ENCODE results near the gene SLC10A2. TPM values are rescaled to one million over a fixed set of nuclear protein-coding genes. Genes with fewer than 3 reads are reported as not detected.

Gene SLC10A2
- total RNA-seq, 4 donors from 2014 or later, result 0.13 to 0.16 TPM; not detected in 2

- no peak overlapping the region for H3K27ac ChIP-seq
- H3K9me3 ChIP-seq, result no peaks in the 10 kb centered on the region
- H3K36me3 ChIP-seq, result no peaks in the 10 kb centered on the region
- no peak overlapping the region for H3K4me3 ChIP-seq
- TF ChIP-seq, protein P1, sequence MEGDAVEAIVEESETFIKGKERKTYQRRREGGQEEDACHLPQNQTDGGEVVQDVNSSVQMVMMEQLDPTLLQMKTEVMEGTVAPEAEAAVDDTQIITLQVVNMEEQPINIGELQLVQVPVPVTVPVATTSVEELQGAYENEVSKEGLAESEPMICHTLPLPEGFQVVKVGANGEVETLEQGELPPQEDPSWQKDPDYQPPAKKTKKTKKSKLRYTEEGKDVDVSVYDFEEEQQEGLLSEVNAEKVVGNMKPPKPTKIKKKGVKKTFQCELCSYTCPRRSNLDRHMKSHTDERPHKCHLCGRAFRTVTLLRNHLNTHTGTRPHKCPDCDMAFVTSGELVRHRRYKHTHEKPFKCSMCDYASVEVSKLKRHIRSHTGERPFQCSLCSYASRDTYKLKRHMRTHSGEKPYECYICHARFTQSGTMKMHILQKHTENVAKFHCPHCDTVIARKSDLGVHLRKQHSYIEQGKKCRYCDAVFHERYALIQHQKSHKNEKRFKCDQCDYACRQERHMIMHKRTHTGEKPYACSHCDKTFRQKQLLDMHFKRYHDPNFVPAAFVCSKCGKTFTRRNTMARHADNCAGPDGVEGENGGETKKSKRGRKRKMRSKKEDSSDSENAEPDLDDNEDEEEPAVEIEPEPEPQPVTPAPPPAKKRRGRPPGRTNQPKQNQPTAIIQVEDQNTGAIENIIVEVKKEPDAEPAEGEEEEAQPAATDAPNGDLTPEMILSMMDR (IDR thresholded peaks at IDR 0.05), result no peak
- TF ChIP-seq POLR2AphosphoS5 (IDR thresholded peaks at IDR 0.05) (no peak), EP300 (IDR thresholded peaks at IDR 0.05) (no peak), POLR2A (IDR thresholded peaks at IDR 0.05) (no peak)
- DNase-seq (ENCODE audit: low spot score in 2 of 2), result no peak
- 45% methylated on average over 2 of the region's 2 CpGs for WGBS
- no peaks in the 10 kb centered on the region for H3K4me1 ChIP-seq
- no peaks in the 10 kb centered on the region for H3K27me3 ChIP-seq
These were observed 47.7 kb downstream of the SLC10A2 start for GRCh38 chr13:103018556-103018955.

GRCh38 chr13:103012646-103013045 is 53.6 kb downstream of the SLC10A2 start:
- no peaks in the 10 kb centered on the region for H3K9me3 ChIP-seq
- H3K36me3 ChIP-seq, result no peaks in the 10 kb centered on the region
- WGBS, result 94% methylated on average over 3 of the region's 3 CpGs
- H3K27ac ChIP-seq, result no peak overlapping the region
- H3K27me3 ChIP-seq, result no peaks in the 10 kb centered on the region
- TF ChIP-seq POLR2A (IDR thresholded peaks at IDR 0.05) (no peak), EP300 (IDR thresholded peaks at IDR 0.05) (no peak), POLR2AphosphoS5 (IDR thresholded peaks at IDR 0.05) (no peak)
- TF ChIP-seq, protein P1 (IDR thresholded peaks at IDR 0.05), result no peak
- H3K4me3 ChIP-seq, result no peak overlapping the region
- no peaks in the 10 kb centered on the region for H3K4me1 ChIP-seq
- DNase-seq (ENCODE audit: low spot score in 2 of 2), result no peak

- WGBS, result 67% methylated on average over 1 of the region's 1 CpG
- TF ChIP-seq POLR2AphosphoS5 (IDR thresholded peaks at IDR 0.05), result no peak
- TF ChIP-seq POLR2A (IDR thresholded peaks at IDR 0.05), result no peak
- TF ChIP-seq EP300 (IDR thresholded peaks at IDR 0.05), result no peak
- TF ChIP-seq, protein P1 (IDR thresholded peaks at IDR 0.05), result no peak
- H3K36me3 ChIP-seq, result no peaks in the 10 kb centered on the region
- H3K27me3 ChIP-seq, result no peaks in the 10 kb centered on the region
- no peak overlapping the region for H3K4me3 ChIP-seq
- no peak for DNase-seq (ENCODE audit: low spot score in 2 of 2)
- no peaks in the 10 kb centered on the region for H3K4me1 ChIP-seq
- no peaks in the 10 kb centered on the region for H3K9me3 ChIP-seq
- no peak overlapping the region for H3K27ac ChIP-seq
These were observed 57.0 kb downstream of the SLC10A2 start for GRCh38 chr13:103009051-103009840.

DNA sequence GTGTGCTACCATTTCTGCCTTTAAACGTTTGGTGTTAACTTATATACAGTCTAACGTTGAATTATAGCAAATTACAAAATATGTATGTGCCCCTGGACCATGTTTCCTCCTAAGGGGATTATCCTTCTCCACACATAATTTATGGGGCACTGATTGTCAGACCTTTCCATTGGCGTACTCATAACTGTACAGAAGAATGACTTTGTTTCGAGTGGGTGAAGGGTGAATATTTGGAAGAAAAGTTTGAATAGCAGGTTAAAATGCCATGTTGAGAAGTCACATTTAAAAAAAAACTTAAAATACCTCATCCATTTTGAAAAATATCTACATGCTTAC is 58.8 kb downstream of the SLC10A2 start:
- WGBS, result 74% methylated on average over 4 of the region's 4 CpGs
- no peak for TF ChIP-seq POLR2A (IDR thresholded peaks at IDR 0.05)
- TF ChIP-seq EP300 (IDR thresholded peaks at IDR 0.05), result no peak
- TF ChIP-seq, protein P1 (IDR thresholded peaks at IDR 0.05), result no peak
- no peak for TF ChIP-seq POLR2AphosphoS5 (IDR thresholded peaks at IDR 0.05)
- Histone ChIP-seq H3K27me3 (no peaks in the 10 kb centered on the region), H3K9me3 (no peaks in the 10 kb centered on the region), H3K36me3 (no peaks in the 10 kb centered on the region), H3K27ac (no peak overlapping the region), H3K4me1 (no peaks in the 10 kb centered on the region), H3K4me3 (no peak overlapping the region)
- no peak for DNase-seq (ENCODE audit: low spot score in 2 of 2)

GRCh38 chr13:103006641-103007426 is 59.4 kb downstream of the SLC10A2 start:
- Histone ChIP-seq H3K4me1 (no peaks in the 10 kb centered on the region), H3K36me3 (no peaks in the 10 kb centered on the region)

More at GRCh38 chr13:103006641-103007426, 59.4 kb downstream of the SLC10A2 start:
- 70% methylated on average over 11 of the region's 11 CpGs for WGBS
- Histone ChIP-seq H3K4me3 (no peak overlapping the region), H3K27me3 (no peaks in the 10 kb centered on the region), H3K27ac (no peak overlapping the region), H3K9me3 (no peaks in the 10 kb centered on the region)
- TF ChIP-seq, protein P1 (IDR thresholded peaks at IDR 0.05), result no peak
- no peak for TF ChIP-seq POLR2AphosphoS5 (IDR thresholded peaks at IDR 0.05)
- TF ChIP-seq POLR2A (IDR thresholded peaks at IDR 0.05), result no peak
- TF ChIP-seq EP300 (IDR thresholded peaks at IDR 0.05), result no peak
- no peak for DNase-seq (ENCODE audit: low spot score in 2 of 2)
